Natural killer cell (primary cell): ENCODE data around the gene SEMA6A. TPM values are rescaled to one million over a fixed set of nuclear protein-coding genes. Genes with fewer than 3 reads are reported as not detected.

Experiments
- ATAC-seq, 3 donors: fragments of 150-1000 bp in 2 of 3; fragments of 200-7000 bp in 1 of 3; cut with Tn5 transposase; 1 replicate in 1 of 3; 2 replicates in 2 of 3; pipeline ENCODE4 v1.10.0; 2021; ENCODE audit warnings: mild to moderate bottlenecking in 2 of 3, moderate library complexity in 2 of 3
- DNase-seq, 2 donors: peaks; one replicate each; pipeline versions ENCODE4 v3.0.0 to v3.0.0-alpha.2; 2013 to 2021; ENCODE audit warnings: mixed read lengths in 1 of 2
- H3K27ac ChIP-seq: one replicate; pipeline ENCODE4 v1.5.1; 2013; ENCODE audit warnings: mild to moderate bottlenecking, low read length
- H3K27me3 ChIP-seq: one replicate; pipeline ENCODE4 v1.6.1; 2013; ENCODE audit warnings: low read length; ENCODE audit not compliant: control insufficient read depth, insufficient read depth
- H3K36me3 ChIP-seq: one replicate; pipeline ENCODE4 v1.6.1; 2013; ENCODE audit warnings: low read length; ENCODE audit not compliant: control insufficient read depth, insufficient read depth
- H3K4me1 ChIP-seq: one replicate; pipeline ENCODE4 v1.6.1; 2013; ENCODE audit warnings: low read length; ENCODE audit not compliant: control insufficient read depth, insufficient read depth
- H3K4me3 ChIP-seq: one replicate; pipeline ENCODE4 v1.5.1; 2013; ENCODE audit warnings: low read length
- H3K9me3 ChIP-seq: one replicate; pipeline ENCODE4 v1.6.1; 2013; ENCODE audit warnings: low read length; ENCODE audit not compliant: control insufficient read depth, insufficient read depth
- H3K27ac Mint-ChIP-seq, 2 donors: one replicate each; pipeline ENCODE4 v1.8.0; 2022; ENCODE audit warnings: mild to moderate bottlenecking in 2 of 2, mixed read lengths in 2 of 2, moderate library complexity in 1 of 2
- H3K27me3 Mint-ChIP-seq, 2 donors: one replicate each; pipeline ENCODE4 v1.8.0; 2022; ENCODE audit warnings: low read depth in 2 of 2, mixed read lengths in 2 of 2
- H3K36me3 Mint-ChIP-seq: one replicate; pipeline ENCODE4 v1.8.0; 2022; ENCODE audit warnings: mixed read lengths
- H3K4me1 Mint-ChIP-seq, 2 donors: one replicate each; pipeline ENCODE4 v1.8.0; 2022; ENCODE audit warnings: mixed read lengths in 2 of 2
- H3K4me3 Mint-ChIP-seq: one replicate; pipeline ENCODE4 v1.8.0; 2022; ENCODE audit warnings: mild to moderate bottlenecking, moderate library complexity, mixed read lengths
- H3K9me3 Mint-ChIP-seq, 2 donors: one replicate each; pipeline ENCODE4 v1.8.0; 2022; ENCODE audit warnings: mixed read lengths in 2 of 2
- CTCF ChIP-seq: fragments of 200-600 bp; IDR thresholded peaks from one replicate; pipeline ENCODE4 v1.8.0; 2022; ENCODE audit warnings: antibody characterized with exemption
- WGBS: methylation state at CpG from one replicate; pipeline ENCODE4 v1.1.7; 2013; ENCODE audit warnings: missing lambda C conversion rate; ENCODE audit not compliant: insufficient coverage; 5-methylcytosine and 5-hydroxymethylcytosine counted together
- intact Hi-C: fragments of 100-400 bp; cut with micrococcal nuclease; formaldehyde crosslinking; loops from one replicate; pipeline ENCODE4 v1.14.2; 2022
- total RNA-seq, 4 donors: library from RNA; stranded (reverse); fragments of 120-200 nt in 1 of 4; gene quantifications; one replicate each; pipeline versions ENCODE4 v1.2.3 to v1.2.4, GENCODE V29; 2013 to 2022

The SEMA6A gene
- total RNA-seq, 3 donors from 2014 or later (not counting 1 experiment from before 2014, with no cell fraction given): not detected

- H3K36me3 ChIP-seq: no peaks in the 10 kb centered on the region
- Mint-ChIP-seq H3K4me1 (peaks cover 0 to 4% of the 10 kb centered on the region in 2 donors), H3K36me3 (no peaks in the 10 kb centered on the region), H3K4me3 (no peak overlapping the region), H3K27me3 (no peaks in the 10 kb centered on the region), H3K27ac (no peak overlapping the region), H3K9me3 (no peaks in the 10 kb centered on the region)
- ATAC-seq: no peak
- 89% methylated on average over 2 of the region's 2 CpGs for WGBS
- no peak for DNase-seq
- H3K9me3 ChIP-seq: no peaks in the 10 kb centered on the region
- no peaks in the 10 kb centered on the region for H3K4me1 ChIP-seq
- no peak overlapping the region for H3K4me3 ChIP-seq
- TF ChIP-seq CTCF: no peak
- H3K27me3 ChIP-seq: no peaks in the 10 kb centered on the region
- H3K27ac ChIP-seq: no peak overlapping the region
- intact Hi-C loops: no loop called here
Measured at GRCh38 chr5:116428413-116428812, 146.2 kb downstream of the SEMA6A start.

GRCh38 chr5:116424951-116425350, 149.7 kb downstream of the SEMA6A start:
- Histone ChIP-seq H3K36me3 (no peaks in the 10 kb centered on the region), H3K27me3 (no peaks in the 10 kb centered on the region), H3K4me1 (no peaks in the 10 kb centered on the region), H3K4me3 (no peak overlapping the region), H3K9me3 (no peaks in the 10 kb centered on the region), H3K27ac (no peak overlapping the region)
- Mint-ChIP-seq H3K9me3 (no peaks in the 10 kb centered on the region), H3K4me3 (no peak overlapping the region), H3K4me1 (peaks cover 0 to 4% of the 10 kb centered on the region in 2 donors), H3K27me3 (no peaks in the 10 kb centered on the region), H3K27ac (no peak overlapping the region), H3K36me3 (no peaks in the 10 kb centered on the region)
- WGBS: 90% methylated on average over 2 of the region's 2 CpGs
- intact Hi-C loops: no loop called here
- TF ChIP-seq CTCF: no peak
- DNase-seq: no peak
- ATAC-seq: no peak

- no peak overlapping the region for H3K27ac Mint-ChIP-seq
- no peak overlapping the region for H3K4me3 Mint-ChIP-seq
- H3K27me3 Mint-ChIP-seq: no peaks in the 10 kb centered on the region
- Histone ChIP-seq H3K27me3 (no peaks in the 10 kb centered on the region), H3K4me1 (no peaks in the 10 kb centered on the region), H3K4me3 (no peak overlapping the region), H3K36me3 (no peaks in the 10 kb centered on the region), H3K27ac (no peak overlapping the region), H3K9me3 (no peaks in the 10 kb centered on the region)
- ATAC-seq (no peak), DNase-seq (no peak)
- no peak for TF ChIP-seq CTCF
- intact Hi-C loops: no loop called here
- WGBS: 95% methylated on average over 4 of the region's 4 CpGs
- no peaks in the 10 kb centered on the region for H3K36me3 Mint-ChIP-seq
- H3K9me3 Mint-ChIP-seq: no peaks in the 10 kb centered on the region
- H3K4me1 Mint-ChIP-seq: peaks cover 0 to 4% of the 10 kb centered on the region in 2 donors
Measured at GRCh38 chr5:116424258-116424615, 150.4 kb downstream of the SEMA6A start.

GRCh38 chr5:116423587-116424257, 150.9 kb downstream of the SEMA6A start:
- intact Hi-C loops: no loop called here
- Mint-ChIP-seq H3K27me3 (no peaks in the 10 kb centered on the region), H3K9me3 (no peaks in the 10 kb centered on the region), H3K4me3 (no peak overlapping the region), H3K4me1 (peaks cover 0 to 4% of the 10 kb centered on the region in 2 donors), H3K36me3 (no peaks in the 10 kb centered on the region), H3K27ac (no peak overlapping the region)
- Histone ChIP-seq H3K27me3 (no peaks in the 10 kb centered on the region), H3K9me3 (no peaks in the 10 kb centered on the region), H3K27ac (no peak overlapping the region), H3K4me1 (no peaks in the 10 kb centered on the region), H3K4me3 (no peak overlapping the region), H3K36me3 (no peaks in the 10 kb centered on the region)
- DNase-seq (no peak), ATAC-seq (no peak)
- 88% methylated on average over 5 of the region's 5 CpGs for WGBS
- TF ChIP-seq CTCF: no peak
